Stimulated activated CD4-positive, alpha-beta T cell treated with anti-CD3 and anti-CD28 coated beads, Interleukin-15, amount 100 ng/mL, for 24 hours (primary cell): ENCODE measurements around the gene ZNF276.

ENCODE experiments used
- DNase-seq: peaks from one replicate; pipeline ENCODE4 v3.0.0-alpha.2; 2020

ZNF276 gene

GRCh38 chr16:89785523-89786155 lies 64.3 kb downstream of the ZNF276 start:
- no peak for DNase-seq

GRCh38 chr16:89786474-89787364 lies 65.4 kb downstream of the ZNF276 start:
- DNase-seq = no peak

DNA sequence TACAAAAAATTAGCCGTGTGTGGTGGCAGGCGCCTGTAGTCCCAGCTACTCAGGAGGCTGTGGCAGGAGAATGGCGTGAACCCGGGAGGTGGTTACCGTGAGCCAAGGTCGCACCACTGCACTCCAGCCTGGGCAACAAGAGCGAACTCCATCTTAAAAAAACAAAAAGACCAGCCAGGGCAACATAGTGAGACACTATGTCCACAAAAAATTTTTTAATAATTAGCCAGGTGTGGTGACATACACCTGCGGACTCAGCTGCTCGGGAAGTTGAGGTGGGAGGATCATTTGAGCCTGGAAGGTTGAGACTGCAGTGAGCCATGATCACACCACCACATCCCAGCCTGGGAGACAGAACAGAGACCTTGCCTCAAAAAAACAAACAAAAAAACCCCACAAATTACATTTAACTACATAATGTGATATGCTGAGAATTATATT lies 66.0 kb downstream of the ZNF276 start:
- DNase-seq = no peak
